Small intestine (tissue), 7 donors: ENCODE results near the gene DCAF10. TPM values are rescaled to one million over a fixed set of nuclear protein-coding genes. Genes with fewer than 3 reads are reported as not detected.

Experiments
- DNase-seq, 2 donors: peaks; one replicate each; pipeline versions ENCODE4 v3.0.0 to v3.0.0-alpha.2; 2013
- FAIRE-seq: peaks from 2 replicates; lab custom pipeline; 2012; peaks lifted over from hg19 to GRCh38; lab: Jason Lieb, UNC
- H3K27ac ChIP-seq, 3 donors: one replicate each; pipeline ENCODE4 v1.5.1; 2013; ENCODE audit warnings: low read length in 2 of 3, mild to moderate bottlenecking in 2 of 3, control low read depth in 1 of 3, inconsistent platforms in 1 of 3, low read depth in 1 of 3, moderate library complexity in 1 of 3
- H3K27me3 ChIP-seq, 3 donors: one replicate each; pipeline ENCODE4 v1.6.1; 2013; ENCODE audit warnings: low read length in 3 of 3, inconsistent platforms in 1 of 3; ENCODE audit not compliant: control insufficient read depth in 3 of 3, insufficient read depth in 3 of 3
- H3K36me3 ChIP-seq, 3 donors: one replicate each; pipeline ENCODE4 v1.6.1; 2013; ENCODE audit warnings: low read length in 3 of 3, inconsistent platforms in 1 of 3, low read depth in 1 of 3, mild to moderate bottlenecking in 1 of 3, moderate library complexity in 1 of 3; ENCODE audit not compliant: control insufficient read depth in 3 of 3, insufficient read depth in 2 of 3
- H3K4me1 ChIP-seq, 3 donors: one replicate each; pipeline ENCODE4 v1.6.1; 2013; ENCODE audit warnings: low read length in 2 of 3, inconsistent platforms in 1 of 3, low read depth in 1 of 3, mild to moderate bottlenecking in 1 of 3, moderate library complexity in 1 of 3; ENCODE audit not compliant: control insufficient read depth in 3 of 3, insufficient read depth in 2 of 3
- H3K4me3 ChIP-seq, 3 donors: one replicate each; pipeline ENCODE4 v1.5.1; 2013; ENCODE audit warnings: low read length in 3 of 3, control low read depth in 1 of 3, inconsistent platforms in 1 of 3, low read depth in 1 of 3, mild to moderate bottlenecking in 1 of 3, moderate library complexity in 1 of 3
- H3K9me3 ChIP-seq, 2 donors: one replicate each; pipeline ENCODE4 v1.6.1; 2013; ENCODE audit warnings: low read depth in 1 of 2, low read length in 1 of 2; ENCODE audit not compliant: control insufficient read depth in 2 of 2, insufficient read depth in 1 of 2
- WGBS, 3 donors: extraction: QIAGEN DNeasy Blood & Tissue Kit; methylation state at CpG; one replicate each; pipeline ENCODE4 v1.1.7; 2013; 5-methylcytosine and 5-hydroxymethylcytosine counted together
- polyA plus RNA-seq, 4 donors: library from polyadenylated mRNA; stranded (reverse) in 3 of 4; unstranded in 1 of 4; fragments of 200-250 nt in 3 of 4; fragments of 120-200 nt in 1 of 4; gene quantifications; one replicate each; pipeline versions ENCODE4 v1.2.1 to v1.2.3, GENCODE V29; 2013
- donor health status: healthy with polysubstance abuse.
- donor health status: control.
- donor health status: control.
- donor health status: Bipolar disorder and iron deficiency.
- donor health status: healthy.

The DCAF10 gene
- polyA plus RNA-seq, 4 donors, result 5.6 to 21.8 (median 7.5) TPM

DNA sequence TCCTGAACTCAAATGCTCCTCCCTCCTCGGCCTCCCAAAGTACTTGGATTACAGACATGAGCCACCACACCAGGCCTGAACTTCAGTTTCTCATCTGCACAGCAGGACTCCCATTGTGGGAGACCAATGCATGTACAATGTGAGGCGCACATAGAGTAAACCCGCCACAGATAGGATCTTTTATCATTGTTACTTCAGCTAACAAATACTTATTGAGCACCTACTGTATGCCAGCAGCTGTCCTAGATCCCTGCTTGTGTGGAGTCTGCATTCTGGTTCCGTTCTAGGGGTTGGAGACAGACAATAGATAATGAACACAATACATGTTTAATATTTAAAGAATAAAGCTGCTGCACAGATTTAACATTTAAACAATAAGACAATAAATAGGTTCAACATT is 109.7 kb downstream of the DCAF10 start:
- no peak for FAIRE-seq
- no peaks in the 10 kb centered on the region for H3K27me3 ChIP-seq
- H3K36me3 ChIP-seq, result peaks cover 0 to 12% (median 0%) of the 10 kb centered on the region in 3 donors
- peaks cover 0 to 3% (median 0%) of the 10 kb centered on the region in 3 donors for H3K4me1 ChIP-seq
- 89 to 93% (median 93%) methylated on average over 4 of the region's 4 CpGs for WGBS, 3 donors
- no peak overlapping the region for H3K27ac ChIP-seq
- H3K4me3 ChIP-seq, result no peak overlapping the region
- no peaks in the 10 kb centered on the region for H3K9me3 ChIP-seq
- DNase-seq, result no peak

GRCh38 chr9:37911271-37911681 is 110.7 kb downstream of the DCAF10 start:
- FAIRE-seq (no peak), DNase-seq (no peak)
- peaks cover 0 to 18% (median 0%) of the 10 kb centered on the region in 3 donors for H3K36me3 ChIP-seq
- H3K27ac ChIP-seq, result no peak overlapping the region
- no peak overlapping the region for H3K4me3 ChIP-seq
- H3K27me3 ChIP-seq, result no peaks in the 10 kb centered on the region
- H3K9me3 ChIP-seq, result no peaks in the 10 kb centered on the region
- WGBS, 3 donors, result 68 to 76% (median 75%) methylated on average over 6 of the region's 6 CpGs
- H3K4me1 ChIP-seq, result no peaks in the 10 kb centered on the region

DNA sequence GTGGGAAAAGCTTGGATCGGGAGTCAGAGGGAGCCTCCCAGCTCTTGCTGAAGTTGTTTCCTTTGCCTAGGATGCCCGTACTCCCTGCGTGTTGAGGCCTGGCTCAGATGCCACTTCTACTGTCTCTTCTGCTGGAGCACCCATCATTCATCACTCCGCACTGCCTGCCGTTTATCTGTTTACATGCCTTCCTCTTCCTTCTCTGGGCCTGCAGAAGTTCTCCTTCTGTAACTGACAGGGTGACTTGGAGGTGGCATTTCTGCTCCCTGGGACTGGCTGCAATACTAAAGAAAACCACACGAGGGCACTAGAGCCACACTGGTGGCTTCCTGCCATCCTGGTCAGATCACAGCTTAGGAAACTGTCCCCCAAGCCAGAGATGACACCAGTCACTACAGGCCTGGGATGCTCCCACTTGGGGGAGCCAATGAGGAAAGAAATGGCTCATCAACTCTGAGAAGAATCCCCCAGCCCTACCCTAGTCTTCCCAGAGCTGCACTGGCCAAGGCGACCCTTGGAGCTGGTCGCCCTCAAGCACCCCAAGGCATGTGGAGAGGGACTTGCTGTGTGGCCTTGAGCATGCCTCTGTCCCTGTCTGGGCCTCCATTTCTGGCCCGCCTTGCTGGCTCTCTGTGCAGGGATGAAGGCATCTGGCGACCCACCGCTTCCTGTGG is 113.0 kb downstream of the DCAF10 start:
- no peaks in the 10 kb centered on the region for H3K9me3 ChIP-seq
- WGBS, 3 donors, result 56 to 61% (median 59%) methylated on average over 11 of the region's 11 CpGs
- H3K4me1 ChIP-seq, result no peaks in the 10 kb centered on the region
- no peaks in the 10 kb centered on the region for H3K27me3 ChIP-seq
- peak; percentile 82 to 91 for DNase-seq
- no peak overlapping the region for H3K27ac ChIP-seq
- no peak overlapping the region for H3K4me3 ChIP-seq
- H3K36me3 ChIP-seq, result peaks cover 0 to 40% (median 6%) of the 10 kb centered on the region in 3 donors
- FAIRE-seq, result no peak

GRCh38 chr9:37914154-37914551 is 113.6 kb downstream of the DCAF10 start:
- 65 to 79% (median 72%) methylated on average over 8 of the region's 8 CpGs for WGBS, 3 donors
- no peak for FAIRE-seq

GRCh38 chr9:37914701-37915358 is 114.2 kb downstream of the DCAF10 start:
- H3K4me3 ChIP-seq, result no peak overlapping the region
- no peak overlapping the region for H3K27ac ChIP-seq
- no peaks in the 10 kb centered on the region for H3K4me1 ChIP-seq
- H3K9me3 ChIP-seq, result no peaks in the 10 kb centered on the region
- DNase-seq (no peak), FAIRE-seq (no peak)
- WGBS, 3 donors, result 79 to 82% (median 80%) methylated on average over 10 to 11 of the region's 11 CpGs
- H3K36me3 ChIP-seq, result peaks cover 0 to 53% (median 6%) of the 10 kb centered on the region in 3 donors
- H3K27me3 ChIP-seq, result no peaks in the 10 kb centered on the region

More at GRCh38 chr9:37914154-37914551, 113.6 kb downstream of the DCAF10 start:
- H3K9me3 ChIP-seq, result no peaks in the 10 kb centered on the region
- no peaks in the 10 kb centered on the region for H3K27me3 ChIP-seq
- H3K36me3 ChIP-seq, result peaks cover 0 to 46% (median 6%) of the 10 kb centered on the region in 3 donors
- no peak overlapping the region for H3K4me3 ChIP-seq
- no peaks in the 10 kb centered on the region for H3K4me1 ChIP-seq
- H3K27ac ChIP-seq, result no peak overlapping the region
- no peak for DNase-seq

DNA sequence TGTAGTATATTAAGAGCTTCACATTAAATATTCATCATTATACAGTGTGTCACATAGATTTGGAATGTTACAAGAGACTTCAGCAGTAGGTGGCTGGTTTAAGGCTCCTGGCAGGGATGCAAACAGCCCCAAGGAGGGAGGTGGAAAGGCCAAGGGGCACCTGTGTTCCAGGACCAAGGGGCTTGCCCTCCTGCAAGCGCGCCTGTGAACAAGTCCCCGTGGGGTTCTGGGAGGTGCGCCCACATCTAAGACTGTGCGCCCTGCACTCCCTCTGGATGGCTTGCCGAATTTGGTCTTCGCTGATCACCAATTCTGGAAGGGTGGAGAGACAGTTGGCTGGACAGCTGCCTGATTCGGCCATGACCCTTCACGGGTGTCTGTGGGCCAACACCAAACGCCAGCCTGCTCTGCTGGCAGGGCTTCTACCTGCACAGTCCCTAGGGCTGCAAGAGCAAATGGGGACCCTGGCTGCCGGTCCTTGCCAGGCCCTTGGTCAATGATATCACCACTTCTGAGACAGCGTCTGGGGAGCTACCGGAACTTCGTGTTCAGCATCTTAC is 115.4 kb downstream of the DCAF10 start:
- DNase-seq (no peak), FAIRE-seq (no peak)
- no peak overlapping the region for H3K27ac ChIP-seq
- peaks cover 0 to 64% (median 6%) of the 10 kb centered on the region in 3 donors for H3K36me3 ChIP-seq
- 84 to 91% (median 90%) methylated on average over 13 to 14 of the region's 14 CpGs for WGBS, 3 donors
- no peak overlapping the region for H3K4me3 ChIP-seq
- H3K4me1 ChIP-seq, result no peaks in the 10 kb centered on the region
- no peaks in the 10 kb centered on the region for H3K9me3 ChIP-seq
- no peaks in the 10 kb centered on the region for H3K27me3 ChIP-seq

DNA sequence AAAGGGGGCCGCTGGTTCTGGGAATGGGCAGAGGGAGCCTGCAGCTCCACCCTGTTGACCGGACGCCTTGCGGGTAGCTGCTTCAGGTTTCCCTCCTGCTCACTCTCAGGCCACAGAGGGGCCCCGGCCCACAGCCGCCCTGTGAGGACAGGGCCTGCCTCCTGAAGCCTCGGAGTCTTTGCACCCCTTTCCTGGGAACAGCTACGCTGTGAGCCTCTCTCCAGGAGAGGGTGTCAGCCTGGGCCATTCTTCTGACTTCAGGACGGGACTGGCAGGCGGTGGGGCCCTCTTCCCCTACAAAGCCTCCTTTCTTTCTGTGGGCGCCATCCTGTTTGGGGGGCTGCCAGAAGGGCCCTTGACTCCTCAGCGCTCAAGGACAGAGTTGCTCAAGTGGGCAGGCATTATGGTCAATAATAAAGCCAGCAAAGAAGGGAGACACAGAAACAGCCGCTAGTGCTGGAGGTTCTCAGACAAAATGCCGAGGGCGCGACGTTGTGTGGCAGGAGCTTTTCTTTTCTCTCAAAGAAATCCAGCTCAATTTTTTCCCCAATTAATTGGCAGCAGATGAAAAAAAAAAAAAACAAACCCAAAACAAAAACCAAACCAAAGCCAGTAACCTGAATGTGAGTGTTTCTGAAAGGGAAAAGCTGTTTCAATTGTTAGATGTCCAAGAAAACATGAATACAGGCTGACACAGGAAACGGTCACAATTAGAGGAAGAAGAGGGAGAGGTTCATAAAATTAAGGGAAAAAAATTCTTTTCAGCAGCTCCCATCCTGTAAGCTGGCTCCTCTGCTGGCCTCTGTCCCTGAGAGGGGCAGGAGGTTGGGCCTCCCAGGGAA is 116.1 kb downstream of the DCAF10 start:
- no peaks in the 10 kb centered on the region for H3K9me3 ChIP-seq
- no peak for FAIRE-seq
- peak overlapping the region in 1 of 3 donors; percentile 52 for H3K27ac ChIP-seq
- H3K27me3 ChIP-seq, result no peaks in the 10 kb centered on the region
- H3K4me3 ChIP-seq, result no peak overlapping the region
- no peak for DNase-seq
- H3K4me1 ChIP-seq, result no peaks in the 10 kb centered on the region
- H3K36me3 ChIP-seq, result peaks cover 0 to 70% (median 6%) of the 10 kb centered on the region in 3 donors
- 83 to 92% (median 88%) methylated on average over 18 of the region's 18 CpGs for WGBS, 3 donors
